ENCODE results near the gene ZC3H8.

Gene ZC3H8

DNA sequence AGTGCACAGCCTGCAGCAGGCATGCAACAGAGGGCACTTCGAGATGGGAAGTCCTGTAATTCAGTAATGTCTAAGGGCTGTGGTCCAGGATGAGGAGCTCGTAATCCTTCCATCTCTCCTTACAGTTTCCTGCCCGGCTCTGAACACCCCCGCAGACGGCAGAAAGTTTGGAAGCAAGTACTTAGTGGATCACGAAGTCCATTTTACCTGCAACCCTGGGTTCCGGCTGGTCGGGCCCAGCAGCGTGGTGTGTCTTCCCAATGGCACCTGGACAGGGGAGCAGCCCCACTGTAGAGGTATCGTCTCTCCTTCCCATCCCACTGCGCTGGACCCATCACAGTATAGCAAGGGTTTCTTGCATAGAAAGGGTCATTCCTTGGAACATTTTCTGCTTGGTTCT, 90.0 kb downstream of the ZC3H8 start:
- no peak for DNase-seq

GRCh38 chr2:112163541-112163981, 91.3 kb downstream of the ZC3H8 start:
- no peak for DNase-seq

DNA sequence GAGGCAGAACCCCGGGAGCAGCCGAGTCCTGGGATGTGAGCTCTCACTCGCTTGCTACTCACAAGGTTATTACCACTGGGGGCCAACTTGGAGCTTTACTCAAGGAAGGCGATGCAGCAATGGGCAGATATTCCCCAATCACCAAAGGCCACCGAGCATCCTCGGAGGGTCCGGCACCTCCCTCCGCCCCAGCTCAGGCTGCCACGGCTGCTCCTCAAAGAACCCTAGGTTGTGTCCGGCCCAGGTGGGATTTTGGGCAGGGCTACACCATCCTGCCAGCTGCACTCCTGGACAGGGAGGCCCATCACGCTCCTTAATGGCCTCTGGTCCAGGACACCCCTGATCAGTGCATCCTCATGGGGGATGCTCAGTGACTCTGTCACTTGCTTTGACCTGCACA, 91.9 kb downstream of the ZC3H8 start:
- DNase-seq, result no peak

- no peak for DNase-seq
These were observed 92.5 kb downstream of the ZC3H8 start for GRCh38 chr2:112162341-112162740.

Data from nucleus accumbens (tissue), 56 donors.